Vagina (tissue), 2 donors: ENCODE results near the gene C19orf53.

Source experiments
- POLR2A ChIP-seq, 2 donors: fragments of 450-650 bp; IDR thresholded peaks; one replicate each; pipeline ENCODE4 v1.6.1; 2017; ENCODE audit warnings: antibody characterized with exemption in 2 of 2, mild to moderate bottlenecking in 2 of 2, moderate library complexity in 2 of 2
- TF ChIP-seq, protein P1 (sequence below), 3 experiments: fragments of 450-650 bp in 2 of 3; fragments of 200-600 bp in 1 of 3; sonication (generic) in 1 of 3; IDR thresholded peaks; one replicate each; pipeline ENCODE4 v1.5.1; 2017 to 2019; ENCODE audit warnings: antibody characterized with exemption in 3 of 3, mild to moderate bottlenecking in 2 of 3, moderate library complexity in 2 of 3

- TF ChIP-seq, protein P1, sequence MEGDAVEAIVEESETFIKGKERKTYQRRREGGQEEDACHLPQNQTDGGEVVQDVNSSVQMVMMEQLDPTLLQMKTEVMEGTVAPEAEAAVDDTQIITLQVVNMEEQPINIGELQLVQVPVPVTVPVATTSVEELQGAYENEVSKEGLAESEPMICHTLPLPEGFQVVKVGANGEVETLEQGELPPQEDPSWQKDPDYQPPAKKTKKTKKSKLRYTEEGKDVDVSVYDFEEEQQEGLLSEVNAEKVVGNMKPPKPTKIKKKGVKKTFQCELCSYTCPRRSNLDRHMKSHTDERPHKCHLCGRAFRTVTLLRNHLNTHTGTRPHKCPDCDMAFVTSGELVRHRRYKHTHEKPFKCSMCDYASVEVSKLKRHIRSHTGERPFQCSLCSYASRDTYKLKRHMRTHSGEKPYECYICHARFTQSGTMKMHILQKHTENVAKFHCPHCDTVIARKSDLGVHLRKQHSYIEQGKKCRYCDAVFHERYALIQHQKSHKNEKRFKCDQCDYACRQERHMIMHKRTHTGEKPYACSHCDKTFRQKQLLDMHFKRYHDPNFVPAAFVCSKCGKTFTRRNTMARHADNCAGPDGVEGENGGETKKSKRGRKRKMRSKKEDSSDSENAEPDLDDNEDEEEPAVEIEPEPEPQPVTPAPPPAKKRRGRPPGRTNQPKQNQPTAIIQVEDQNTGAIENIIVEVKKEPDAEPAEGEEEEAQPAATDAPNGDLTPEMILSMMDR (IDR thresholded peaks at IDR 0.05), result no peak
- TF ChIP-seq POLR2A (IDR thresholded peaks at IDR 0.05), result no peak
Measured at GRCh38 chr19:13741893-13742292, 32.4 kb upstream of the C19orf53 start.
